Activated B cell treated with CpG ODN at 0.5 μM for 24 hours (primary cell): Measurements from ENCODE around the gene ASB13. TPM values are rescaled to one million over a fixed set of nuclear protein-coding genes. Genes with fewer than 3 reads are reported as not detected.
"Not testable (repeated sequence)": the region's sequence is repeated elsewhere in the genome, so short reads cannot be mapped to it uniquely, and the experiment has no call there.

Experiments used
- ATAC-seq: fragments of 200-7000 bp; cut with Tn5 transposase; one replicate; pipeline ENCODE4 v1.10.0; 2021; ENCODE audit warnings: low read depth, mild to moderate bottlenecking, moderate library complexity
- CTCF ChIA-PET: fragments of 350-600 bp; sonication (Branson Sonifier 250); formaldehyde crosslinking; loops from one replicate; lab custom pipeline; 2021; ENCODE audit warnings: antibody characterized with exemption; lab: Charles Lee
- POLR2A ChIA-PET: fragments of 350-600 bp; sonication (Branson Sonifier 250); formaldehyde crosslinking; loops from one replicate; lab custom pipeline; 2021; ENCODE audit warnings: antibody characterized with exemption; lab: Charles Lee
- DNase-seq: peaks from one replicate; pipeline ENCODE4 v3.0.0; 2022
- H3K27ac Mint-ChIP-seq: one replicate; pipeline ENCODE4 v1.8.0; 2020; ENCODE audit warnings: mixed read lengths
- H3K27me3 Mint-ChIP-seq: one replicate; pipeline ENCODE4 v1.8.0; 2021; ENCODE audit warnings: mixed read lengths
- H3K36me3 Mint-ChIP-seq: one replicate; pipeline ENCODE4 v1.8.0; 2021; ENCODE audit warnings: low read depth, mixed read lengths
- H3K4me1 Mint-ChIP-seq: one replicate; pipeline ENCODE4 v1.8.0; 2021; ENCODE audit warnings: mixed read lengths
- H3K4me3 Mint-ChIP-seq: one replicate; pipeline ENCODE4 v1.8.0; 2020; ENCODE audit warnings: mild to moderate bottlenecking, mixed read lengths
- H3K9me3 Mint-ChIP-seq: one replicate; pipeline ENCODE4 v1.8.0; 2020; ENCODE audit warnings: mixed read lengths
- CTCF ChIP-seq: fragments of 200-600 bp; IDR thresholded peaks from one replicate; pipeline ENCODE4 v1.8.0; 2022; ENCODE audit warnings: antibody characterized with exemption, mild to moderate bottlenecking
- intact Hi-C: fragments of 100-400 bp; cut with micrococcal nuclease; formaldehyde crosslinking; loops from one replicate; pipeline ENCODE4 v1.15.1; 2024
- total RNA-seq: library from RNA; stranded (reverse); gene quantifications from 2 replicates; pipeline ENCODE4 v1.2.3, GENCODE V29; 2022

Gene ASB13
- total RNA-seq, 1 donor from 2014 or later = 3.3 TPM

DNA sequence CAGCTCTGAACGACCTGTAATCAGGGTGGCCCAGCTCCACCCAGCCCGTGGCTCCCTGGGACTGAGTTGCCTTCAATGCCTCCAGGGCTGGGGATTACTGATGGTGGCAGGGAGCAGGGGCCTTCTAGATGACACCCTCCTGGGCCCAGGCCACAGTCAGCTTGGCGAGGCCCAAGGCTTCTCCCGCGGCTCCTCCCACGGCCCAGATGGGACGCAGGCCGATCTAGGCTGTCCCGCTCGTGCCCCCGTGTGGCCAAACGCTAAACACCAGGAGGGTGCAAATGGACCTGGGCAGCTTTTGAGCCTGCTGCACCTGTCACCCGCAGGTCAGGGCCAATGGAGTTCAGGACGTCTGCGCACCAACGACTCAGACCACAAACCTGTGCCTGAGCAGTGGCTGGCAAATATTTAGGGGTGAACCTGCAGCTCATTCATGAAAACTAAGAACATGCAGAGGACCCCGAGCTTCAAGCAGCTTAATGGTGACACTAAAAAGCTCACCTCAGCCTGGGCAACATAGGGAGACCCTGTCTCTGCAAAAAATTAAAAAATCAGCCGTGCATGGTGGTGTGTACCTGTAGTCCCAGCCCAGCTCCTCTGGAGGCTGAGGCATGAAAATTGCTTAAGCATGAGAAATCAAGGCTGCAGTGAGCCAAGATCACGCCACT lies 43.2 kb downstream of the ASB13 start:
- intact Hi-C loops = loop anchor here (1.0 to 2.0 kb wide), 4 partner anchors 40 to 808 kb away; no protein-coding TSS in a partner anchor
- CTCF ChIA-PET = interaction anchor here (0.7 to 11.8 kb wide), 34 partner anchors 7 to 808 kb away, joined by 3 to 431 read pairs (median 4); partner anchors contain the start of genes ANKRD16, CALML5 and FBH1

DNA sequence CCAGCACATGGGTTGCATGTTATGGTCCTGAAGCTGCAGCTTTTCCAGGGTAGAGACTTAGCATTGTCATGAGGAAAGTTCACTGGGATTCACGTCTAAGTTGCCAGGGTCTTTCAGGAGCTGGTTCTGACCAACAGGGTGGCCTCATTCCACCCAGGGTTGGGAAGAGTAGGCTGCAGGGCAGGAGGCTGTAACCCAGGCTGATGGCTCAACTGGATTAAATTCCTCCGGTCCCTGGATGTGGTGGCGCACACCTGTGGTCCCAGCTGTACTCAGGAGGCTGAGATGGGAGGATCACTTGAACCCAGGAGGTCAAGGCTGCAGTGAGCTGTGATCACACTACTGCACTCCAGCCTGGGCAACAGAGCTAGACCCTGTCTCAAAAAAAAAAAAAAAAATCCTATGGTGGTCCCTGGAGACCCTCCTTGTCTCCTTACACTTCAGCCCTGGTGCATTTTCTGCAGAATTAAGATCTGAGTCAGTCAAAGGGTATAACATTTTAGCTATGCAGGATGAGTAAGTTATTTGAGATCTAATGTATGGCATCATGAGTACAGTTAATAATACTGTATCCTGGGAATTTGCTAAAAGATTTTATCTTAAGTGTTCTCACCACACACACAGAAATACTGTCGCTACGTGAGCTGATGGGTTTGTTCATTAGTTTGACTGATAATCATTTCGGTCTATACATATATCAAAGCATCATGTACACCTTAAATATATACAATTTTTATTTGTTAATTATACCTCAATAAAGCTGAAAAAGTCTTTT lies 44.0 kb downstream of the ASB13 start:
- no peak for TF ChIP-seq CTCF
- Mint-ChIP-seq H3K27me3 (peaks cover 3% of the 10 kb centered on the region), H3K9me3 (no peaks in the 10 kb centered on the region), H3K36me3 (no peaks in the 10 kb centered on the region), H3K4me3 (no peak overlapping the region), H3K4me1 (peaks cover 4% of the 10 kb centered on the region), H3K27ac (no peak overlapping the region)
- no peak for ATAC-seq
- DNase-seq = no peak
- POLR2A ChIA-PET = interaction anchor here (1.5 to 1.8 kb wide), 3 partner anchors 176 to 180 kb away, joined by 5 to 8 read pairs (median 8); no protein-coding TSS in a partner anchor
- intact Hi-C loops = loop anchor here (2.0 kb wide), 1 partner anchor 40 kb away; no protein-coding TSS in a partner anchor
- CTCF ChIA-PET = interaction anchor here (0.7 to 11.8 kb wide), 29 partner anchors 7 to 1215 kb away, joined by 3 to 431 read pairs (median 5); partner anchors contain the start of gene CALML5

More for the DNA sequence above, 43.2 kb downstream of the ASB13 start:
- TF ChIP-seq CTCF = no peak
- POLR2A ChIA-PET = interaction anchor here (0.6 to 1.8 kb wide), 5 partner anchors 39 to 181 kb away, joined by 3 to 8 read pairs (median 5); no protein-coding TSS in a partner anchor
- ATAC-seq (peak; percentile 99), DNase-seq (peak; percentile 75)
- Mint-ChIP-seq H3K4me3 (no peak overlapping the region), H3K4me1 (peaks cover 4% of the 10 kb centered on the region), H3K27me3 (no peaks in the 10 kb centered on the region), H3K27ac (no peak overlapping the region), H3K9me3 (no peaks in the 10 kb centered on the region), H3K36me3 (no peaks in the 10 kb centered on the region)

GRCh38 chr10:5621371-5621770 lies 45.0 kb downstream of the ASB13 start:
- CTCF ChIA-PET = interaction anchor here (2.1 to 11.8 kb wide), 5 partner anchors 9 to 187 kb away, joined by 12 to 431 read pairs (median 16); no protein-coding TSS in a partner anchor
- intact Hi-C loops = not testable (repeated sequence)

DNA sequence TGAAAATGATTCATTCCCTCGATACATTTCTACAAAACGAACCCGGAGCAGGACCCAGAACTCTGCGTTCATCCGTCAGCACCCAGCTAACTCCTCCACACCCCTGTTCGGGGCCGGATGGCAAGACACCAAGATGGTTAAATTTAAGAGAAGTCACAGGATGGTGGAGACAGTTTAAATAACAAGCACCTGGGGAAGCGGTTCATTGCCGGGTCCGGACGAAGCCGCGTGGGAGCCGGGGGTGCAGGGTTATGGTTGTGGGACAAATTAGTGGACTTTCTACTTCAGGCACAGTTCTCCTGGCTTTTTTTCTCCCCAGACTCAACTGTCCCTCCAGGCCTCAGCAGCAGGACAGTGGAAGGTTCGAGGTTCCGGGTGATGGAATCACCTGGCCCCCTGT lies 45.4 kb downstream of the ASB13 start:
- Mint-ChIP-seq H3K4me1 (peaks cover 4% of the 10 kb centered on the region), H3K27me3 (peaks cover 3% of the 10 kb centered on the region), H3K4me3 (no peak overlapping the region), H3K9me3 (no peaks in the 10 kb centered on the region), H3K27ac (no peak overlapping the region), H3K36me3 (no peaks in the 10 kb centered on the region)
- DNase-seq (no peak), ATAC-seq (no peak)
- ChIA-PET POLR2A (no interaction called here), CTCF (interaction anchor here (2.1 to 11.8 kb wide), 3 partner anchors 9 to 187 kb away, joined by 12 to 431 read pairs (median 50); no protein-coding TSS in a partner anchor)
- TF ChIP-seq CTCF = no peak
- intact Hi-C loops = no loop called here

More at GRCh38 chr10:5621371-5621770, 45.0 kb downstream of the ASB13 start:
- DNase-seq, H3K4me3 Mint-ChIP-seq, POLR2A ChIA-PET, H3K9me3 Mint-ChIP-seq, H3K27ac Mint-ChIP-seq, H3K27me3 Mint-ChIP-seq, H3K36me3 Mint-ChIP-seq, H3K4me1 Mint-ChIP-seq, ATAC-seq: not testable (repeated sequence)

- Mint-ChIP-seq H3K9me3 (no peaks in the 10 kb centered on the region), H3K27ac (no peak overlapping the region), H3K36me3 (no peaks in the 10 kb centered on the region), H3K27me3 (peaks cover 3% of the 10 kb centered on the region), H3K4me3 (no peak overlapping the region), H3K4me1 (peaks cover 4% of the 10 kb centered on the region)
- no peak for ATAC-seq
- DNase-seq = no peak
- ChIA-PET CTCF (interaction anchor here (5.5 to 11.8 kb wide), 2 partner anchors 177 to 186 kb away, joined by 50 to 431 read pairs; no protein-coding TSS in a partner anchor), POLR2A (no interaction called here)
- intact Hi-C loops = no loop called here
- no peak for TF ChIP-seq CTCF
These were observed 46.1 kb downstream of the ASB13 start for GRCh38 chr10:5620223-5620721.
